SK-N-SH treated with all-trans-retinoic acid at 6 μM for 48 hours (cell line): ENCODE results near the gene CCDC57.

Experiments
- ARNTL ChIP-seq: fragments of 450-650 bp; formaldehyde crosslinking; IDR thresholded peaks from 2 replicates; pipeline ENCODE4 v1.5.0; 2020; ENCODE audit warnings: low read depth, mild to moderate bottlenecking, moderate library complexity, borderline replicate concordance
- ESRRG ChIP-seq: fragments of 250-450 bp; sonication (Bioruptor Pico); IDR thresholded peaks from 2 replicates; pipeline ENCODE4 v1.6.1; 2021; ENCODE audit warnings: mild to moderate bottlenecking
- TCF4 ChIP-seq: fragments of 250-450 bp; sonication (Bioruptor Pico); IDR thresholded peaks from 2 replicates; pipeline ENCODE4 v1.8.0; 2021; ENCODE audit warnings: mild to moderate bottlenecking, moderate library complexity, borderline replicate concordance
- TOX ChIP-seq: fragments of 250-450 bp; sonication (Bioruptor Pico); IDR thresholded peaks from 2 replicates; pipeline ENCODE4 v1.8.0; 2021; ENCODE audit warnings: mild to moderate bottlenecking, moderate library complexity, borderline replicate concordance
- ZFP3 ChIP-seq: fragments of 250-450 bp; sonication (Bioruptor Pico); IDR thresholded peaks from 2 replicates; pipeline ENCODE4 v1.5.0; 2020; ENCODE audit warnings: mild to moderate bottlenecking, moderate library complexity
- ZNF8 ChIP-seq: fragments of 450-650 bp; formaldehyde crosslinking; IDR thresholded peaks from 2 replicates; pipeline ENCODE4 v1.5.0; 2020; ENCODE audit warnings: mild to moderate bottlenecking, moderate library complexity
- TF ChIP-seq, protein P1 (sequence below): fragments of 250-450 bp; sonication (Bioruptor Pico); IDR thresholded peaks from 2 replicates; pipeline ENCODE4 v1.5.1; 2021; ENCODE audit warnings: mild to moderate bottlenecking, moderate library complexity
- TF ChIP-seq, protein P2 (sequence below): fragments of 250-450 bp; sonication (Bioruptor Pico); IDR thresholded peaks from 2 replicates; pipeline ENCODE4 v1.8.0; 2021; ENCODE audit warnings: low read depth, mild to moderate bottlenecking, moderate library complexity, borderline replicate concordance
- TF ChIP-seq, protein P3 (sequence below): fragments of 250-450 bp; sonication (Bioruptor Pico); IDR thresholded peaks from 2 replicates; pipeline ENCODE4 v1.5.0; 2020; ENCODE audit warnings: mild to moderate bottlenecking, moderate library complexity
- TF ChIP-seq, protein P4 (sequence below): fragments of 250-450 bp; sonication (Bioruptor Pico); IDR thresholded peaks from 2 replicates; pipeline ENCODE4 v1.8.0; 2020; ENCODE audit warnings: mild to moderate bottlenecking, moderate library complexity, borderline replicate concordance

DNA sequence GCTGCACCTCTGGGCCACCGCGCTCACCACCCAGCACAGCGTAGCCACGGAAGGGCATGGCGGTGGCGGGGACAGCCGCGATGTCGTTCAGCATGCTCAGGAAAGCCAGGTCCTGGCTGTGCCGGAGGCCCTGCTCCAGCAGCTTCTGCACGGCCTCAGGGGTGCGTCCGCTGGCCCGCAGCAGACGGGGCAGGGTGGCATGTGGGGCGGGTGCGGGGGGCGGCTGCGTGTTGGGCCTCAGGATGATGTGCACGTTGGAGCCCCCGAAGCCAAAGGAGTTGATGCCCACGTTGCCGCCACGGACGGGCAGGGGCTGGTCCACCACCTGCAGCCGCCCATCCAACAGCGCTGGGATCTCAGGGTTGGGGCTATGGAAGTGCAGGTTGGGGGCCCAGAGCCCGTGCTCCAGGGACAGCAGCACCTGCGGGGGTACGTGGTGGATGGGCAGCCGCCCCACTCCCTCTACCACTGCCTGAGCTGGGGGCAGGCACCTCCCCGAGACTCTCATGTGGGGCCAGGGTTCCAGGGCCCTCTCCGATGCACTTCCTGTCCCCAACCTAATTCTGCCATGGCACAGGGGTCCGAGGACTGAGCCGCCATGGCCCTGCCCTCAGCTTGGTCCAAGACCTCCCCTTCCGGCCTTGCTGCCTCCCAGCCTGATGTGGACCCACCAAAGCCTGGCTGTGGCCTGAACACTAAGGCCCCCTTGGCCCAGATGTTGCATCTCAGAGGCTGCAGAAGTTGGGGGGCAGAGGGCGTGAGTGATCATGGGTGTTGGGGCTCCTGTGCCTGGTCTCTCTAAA lies 121.2 kb downstream of the CCDC57 start:
- TF ChIP-seq, protein P1, sequence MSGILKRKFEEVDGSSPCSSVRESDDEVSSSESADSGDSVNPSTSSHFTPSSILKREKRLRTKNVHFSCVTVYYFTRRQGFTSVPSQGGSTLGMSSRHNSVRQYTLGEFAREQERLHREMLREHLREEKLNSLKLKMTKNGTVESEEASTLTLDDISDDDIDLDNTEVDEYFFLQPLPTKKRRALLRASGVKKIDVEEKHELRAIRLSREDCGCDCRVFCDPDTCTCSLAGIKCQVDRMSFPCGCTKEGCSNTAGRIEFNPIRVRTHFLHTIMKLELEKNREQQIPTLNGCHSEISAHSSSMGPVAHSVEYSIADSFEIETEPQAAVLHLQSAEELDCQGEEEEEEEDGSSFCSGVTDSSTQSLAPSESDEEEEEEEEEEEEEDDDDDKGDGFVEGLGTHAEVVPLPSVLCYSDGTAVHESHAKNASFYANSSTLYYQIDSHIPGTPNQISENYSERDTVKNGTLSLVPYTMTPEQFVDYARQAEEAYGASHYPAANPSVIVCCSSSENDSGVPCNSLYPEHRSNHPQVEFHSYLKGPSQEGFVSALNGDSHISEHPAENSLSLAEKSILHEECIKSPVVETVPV (CRISPR knock-in tag), result no peak
- TF ChIP-seq ARNTL, result no peak
- TF ChIP-seq, protein P2, sequence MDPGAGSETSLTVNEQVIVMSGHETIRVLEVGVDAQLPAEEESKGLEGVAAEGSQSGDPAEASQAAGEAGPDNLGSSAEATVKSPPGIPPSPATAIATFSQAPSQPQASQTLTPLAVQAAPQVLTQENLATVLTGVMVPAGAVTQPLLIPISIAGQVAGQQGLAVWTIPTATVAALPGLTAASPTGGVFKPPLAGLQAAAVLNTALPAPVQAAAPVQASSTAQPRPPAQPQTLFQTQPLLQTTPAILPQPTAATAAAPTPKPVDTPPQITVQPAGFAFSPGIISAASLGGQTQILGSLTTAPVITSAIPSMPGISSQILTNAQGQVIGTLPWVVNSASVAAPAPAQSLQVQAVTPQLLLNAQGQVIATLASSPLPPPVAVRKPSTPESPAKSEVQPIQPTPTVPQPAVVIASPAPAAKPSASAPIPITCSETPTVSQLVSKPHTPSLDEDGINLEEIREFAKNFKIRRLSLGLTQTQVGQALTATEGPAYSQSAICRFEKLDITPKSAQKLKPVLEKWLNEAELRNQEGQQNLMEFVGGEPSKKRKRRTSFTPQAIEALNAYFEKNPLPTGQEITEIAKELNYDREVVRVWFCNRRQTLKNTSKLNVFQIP (CRISPR knock-in tag), result no peak
- TF ChIP-seq ZNF8 (CRISPR knock-in tag), result no peak
- TF ChIP-seq TCF4 (CRISPR knock-in tag), result no peak
- TF ChIP-seq TOX (CRISPR knock-in tag), result no peak
- TF ChIP-seq, protein P3, sequence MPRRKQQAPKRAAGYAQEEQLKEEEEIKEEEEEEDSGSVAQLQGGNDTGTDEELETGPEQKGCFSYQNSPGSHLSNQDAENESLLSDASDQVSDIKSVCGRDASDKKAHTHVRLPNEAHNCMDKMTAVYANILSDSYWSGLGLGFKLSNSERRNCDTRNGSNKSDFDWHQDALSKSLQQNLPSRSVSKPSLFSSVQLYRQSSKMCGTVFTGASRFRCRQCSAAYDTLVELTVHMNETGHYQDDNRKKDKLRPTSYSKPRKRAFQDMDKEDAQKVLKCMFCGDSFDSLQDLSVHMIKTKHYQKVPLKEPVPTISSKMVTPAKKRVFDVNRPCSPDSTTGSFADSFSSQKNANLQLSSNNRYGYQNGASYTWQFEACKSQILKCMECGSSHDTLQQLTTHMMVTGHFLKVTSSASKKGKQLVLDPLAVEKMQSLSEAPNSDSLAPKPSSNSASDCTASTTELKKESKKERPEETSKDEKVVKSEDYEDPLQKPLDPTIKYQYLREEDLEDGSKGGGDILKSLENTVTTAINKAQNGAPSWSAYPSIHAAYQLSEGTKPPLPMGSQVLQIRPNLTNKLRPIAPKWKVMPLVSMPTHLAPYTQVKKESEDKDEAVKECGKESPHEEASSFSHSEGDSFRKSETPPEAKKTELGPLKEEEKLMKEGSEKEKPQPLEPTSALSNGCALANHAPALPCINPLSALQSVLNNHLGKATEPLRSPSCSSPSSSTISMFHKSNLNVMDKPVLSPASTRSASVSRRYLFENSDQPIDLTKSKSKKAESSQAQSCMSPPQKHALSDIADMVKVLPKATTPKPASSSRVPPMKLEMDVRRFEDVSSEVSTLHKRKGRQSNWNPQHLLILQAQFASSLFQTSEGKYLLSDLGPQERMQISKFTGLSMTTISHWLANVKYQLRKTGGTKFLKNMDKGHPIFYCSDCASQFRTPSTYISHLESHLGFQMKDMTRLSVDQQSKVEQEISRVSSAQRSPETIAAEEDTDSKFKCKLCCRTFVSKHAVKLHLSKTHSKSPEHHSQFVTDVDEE (CRISPR knock-in tag), result no peak
- TF ChIP-seq ZFP3 (CRISPR knock-in tag), result no peak
- TF ChIP-seq, protein P4, sequence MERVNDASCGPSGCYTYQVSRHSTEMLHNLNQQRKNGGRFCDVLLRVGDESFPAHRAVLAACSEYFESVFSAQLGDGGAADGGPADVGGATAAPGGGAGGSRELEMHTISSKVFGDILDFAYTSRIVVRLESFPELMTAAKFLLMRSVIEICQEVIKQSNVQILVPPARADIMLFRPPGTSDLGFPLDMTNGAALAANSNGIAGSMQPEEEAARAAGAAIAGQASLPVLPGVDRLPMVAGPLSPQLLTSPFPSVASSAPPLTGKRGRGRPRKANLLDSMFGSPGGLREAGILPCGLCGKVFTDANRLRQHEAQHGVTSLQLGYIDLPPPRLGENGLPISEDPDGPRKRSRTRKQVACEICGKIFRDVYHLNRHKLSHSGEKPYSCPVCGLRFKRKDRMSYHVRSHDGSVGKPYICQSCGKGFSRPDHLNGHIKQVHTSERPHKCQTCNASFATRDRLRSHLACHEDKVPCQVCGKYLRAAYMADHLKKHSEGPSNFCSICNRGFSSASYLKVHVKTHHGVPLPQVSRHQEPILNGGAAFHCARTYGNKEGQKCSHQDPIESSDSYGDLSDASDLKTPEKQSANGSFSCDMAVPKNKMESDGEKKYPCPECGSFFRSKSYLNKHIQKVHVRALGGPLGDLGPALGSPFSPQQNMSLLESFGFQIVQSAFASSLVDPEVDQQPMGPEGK (CRISPR knock-in tag), result no peak
- no peak for TF ChIP-seq ESRRG
